GM12874 (cell line): ENCODE measurements around the gene FOXL2NB.

ENCODE experiments used
- CTCF ChIP-seq: IDR thresholded peaks from 2 replicates; pipeline ENCODE4 v1.5.1; 2011; ENCODE audit warnings: low read depth, mild to moderate bottlenecking, control low read depth, low read length, moderate library complexity; ENCODE audit not compliant: insufficient read depth

Gene FOXL2NB

GRCh38 chr3:138946663-138947494 lies at the start of gene FOXL2NB, which contains the start of gene FOXL2:
FOXL2NB (plus strand) TSS chr3:138947217; CDS start chr3:138947365, 148 bp downstream.
FOXL2 (minus strand) TSS chr3:138947137; CDS start chr3:138946722, 415 bp downstream.
- no peak for TF ChIP-seq CTCF

GRCh38 chr3:138898301-138898700 lies 48.7 kb upstream of the FOXL2NB start:
- TF ChIP-seq CTCF, result no peak

DNA sequence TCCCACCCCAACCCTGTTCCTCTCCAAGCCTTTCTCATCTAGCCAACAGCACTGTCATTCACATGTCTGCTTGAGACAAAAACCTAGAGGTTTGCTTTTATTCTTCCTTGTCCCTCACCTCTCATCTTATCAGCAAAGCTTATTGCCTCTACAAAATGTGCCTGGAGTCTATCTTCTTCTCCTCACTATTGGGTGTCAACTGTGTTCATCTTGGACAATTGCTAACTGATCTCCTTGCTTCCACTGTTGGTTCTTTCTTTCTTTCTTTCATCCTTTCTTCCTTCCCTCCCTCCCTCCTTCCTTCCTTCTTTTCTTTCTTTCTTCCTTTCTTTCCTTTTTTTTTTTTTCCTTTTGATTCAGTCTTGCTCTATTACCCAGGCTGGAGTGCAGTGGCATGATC lies 48.3 kb upstream of the FOXL2NB start:
- TF ChIP-seq CTCF, result no peak

GRCh38 chr3:138899351-138899991 lies 47.5 kb upstream of the FOXL2NB start:
- TF ChIP-seq CTCF, result no peak

DNA sequence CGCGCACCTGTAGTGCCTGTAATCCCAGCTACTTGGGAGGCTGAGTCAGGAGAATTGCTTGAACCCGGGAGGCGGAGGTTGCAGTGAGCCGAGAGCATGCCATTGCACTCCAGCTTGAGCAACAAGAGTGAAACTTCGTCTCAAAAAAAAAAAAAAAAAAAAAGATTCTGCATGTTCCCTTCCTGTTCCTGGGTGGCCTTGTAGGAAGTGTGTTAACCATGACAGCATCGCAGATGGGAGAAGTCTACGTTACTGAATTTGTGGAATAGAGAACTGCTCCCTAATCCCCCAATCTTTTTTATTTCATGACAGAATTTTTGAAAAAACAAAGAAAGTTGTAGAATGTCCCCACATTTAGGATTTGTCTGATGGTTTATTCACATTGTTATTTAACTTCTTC lies 45.5 kb upstream of the FOXL2NB start:
- no peak for TF ChIP-seq CTCF

- TF ChIP-seq CTCF, result no peak
Measured at GRCh38 chr3:138902171-138902570, 44.8 kb upstream of the FOXL2NB start.

DNA sequence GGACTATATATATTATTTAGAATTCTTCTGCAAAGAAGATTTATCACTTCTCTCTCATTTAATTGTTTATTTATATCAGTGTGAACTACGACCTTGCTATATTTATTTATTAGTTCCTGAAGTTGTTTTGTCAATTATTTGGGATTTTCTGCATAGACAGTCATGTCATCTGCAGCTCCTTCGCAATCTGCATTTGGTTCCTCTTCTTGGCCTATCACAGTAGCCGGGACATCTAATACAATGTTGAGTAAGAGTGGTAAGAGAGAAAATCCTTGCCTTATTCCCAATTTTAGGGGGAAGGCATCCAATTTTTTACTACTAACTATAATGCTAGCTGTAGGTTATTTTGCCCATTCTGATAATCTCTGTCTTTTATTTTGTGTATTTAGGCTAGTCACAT lies 39.5 kb upstream of the FOXL2NB start:
- no peak for TF ChIP-seq CTCF
